ENCODE measurements around the gene VSTM4.

DNA sequence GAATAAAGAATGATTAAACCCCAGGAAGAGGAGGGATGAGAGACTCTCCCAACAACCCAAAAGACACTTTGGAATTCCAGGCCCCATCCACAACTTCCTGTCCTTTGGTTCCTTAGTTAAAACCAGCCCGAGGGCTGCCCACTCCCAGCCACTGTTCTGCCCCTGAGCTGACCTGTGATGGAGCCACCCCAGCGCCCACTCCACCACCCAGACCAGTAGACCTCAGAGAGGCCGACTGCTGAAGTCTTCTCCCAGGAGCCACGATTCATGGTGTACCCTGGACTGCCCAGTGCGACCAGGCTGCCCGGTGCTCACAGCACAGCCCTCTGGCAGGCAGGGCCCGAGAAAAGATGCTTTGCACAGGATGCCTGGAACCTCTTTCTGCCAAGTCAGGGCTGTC lies 6.7 kb downstream of the VSTM4 start:
- TF ChIP-seq, protein P1, sequence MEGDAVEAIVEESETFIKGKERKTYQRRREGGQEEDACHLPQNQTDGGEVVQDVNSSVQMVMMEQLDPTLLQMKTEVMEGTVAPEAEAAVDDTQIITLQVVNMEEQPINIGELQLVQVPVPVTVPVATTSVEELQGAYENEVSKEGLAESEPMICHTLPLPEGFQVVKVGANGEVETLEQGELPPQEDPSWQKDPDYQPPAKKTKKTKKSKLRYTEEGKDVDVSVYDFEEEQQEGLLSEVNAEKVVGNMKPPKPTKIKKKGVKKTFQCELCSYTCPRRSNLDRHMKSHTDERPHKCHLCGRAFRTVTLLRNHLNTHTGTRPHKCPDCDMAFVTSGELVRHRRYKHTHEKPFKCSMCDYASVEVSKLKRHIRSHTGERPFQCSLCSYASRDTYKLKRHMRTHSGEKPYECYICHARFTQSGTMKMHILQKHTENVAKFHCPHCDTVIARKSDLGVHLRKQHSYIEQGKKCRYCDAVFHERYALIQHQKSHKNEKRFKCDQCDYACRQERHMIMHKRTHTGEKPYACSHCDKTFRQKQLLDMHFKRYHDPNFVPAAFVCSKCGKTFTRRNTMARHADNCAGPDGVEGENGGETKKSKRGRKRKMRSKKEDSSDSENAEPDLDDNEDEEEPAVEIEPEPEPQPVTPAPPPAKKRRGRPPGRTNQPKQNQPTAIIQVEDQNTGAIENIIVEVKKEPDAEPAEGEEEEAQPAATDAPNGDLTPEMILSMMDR (conservative IDR thresholded peaks at IDR 0.05; ENCODE audit: low read length), result no peak
- no peak for TF ChIP-seq EZH2phosphoT487 (IDR thresholded peaks at IDR 0.05; ENCODE audit: borderline replicate concordance)

Measured in Loucy (cell line).